GOT3 (cell line): ENCODE data around the gene CD244.

Experiments
- DNase-seq: peaks from one replicate; lab custom pipeline; 2025; ENCODE audit warnings: mixed read lengths; lab: John Stamatoyannopoulos, UW

The CD244 gene

DNA sequence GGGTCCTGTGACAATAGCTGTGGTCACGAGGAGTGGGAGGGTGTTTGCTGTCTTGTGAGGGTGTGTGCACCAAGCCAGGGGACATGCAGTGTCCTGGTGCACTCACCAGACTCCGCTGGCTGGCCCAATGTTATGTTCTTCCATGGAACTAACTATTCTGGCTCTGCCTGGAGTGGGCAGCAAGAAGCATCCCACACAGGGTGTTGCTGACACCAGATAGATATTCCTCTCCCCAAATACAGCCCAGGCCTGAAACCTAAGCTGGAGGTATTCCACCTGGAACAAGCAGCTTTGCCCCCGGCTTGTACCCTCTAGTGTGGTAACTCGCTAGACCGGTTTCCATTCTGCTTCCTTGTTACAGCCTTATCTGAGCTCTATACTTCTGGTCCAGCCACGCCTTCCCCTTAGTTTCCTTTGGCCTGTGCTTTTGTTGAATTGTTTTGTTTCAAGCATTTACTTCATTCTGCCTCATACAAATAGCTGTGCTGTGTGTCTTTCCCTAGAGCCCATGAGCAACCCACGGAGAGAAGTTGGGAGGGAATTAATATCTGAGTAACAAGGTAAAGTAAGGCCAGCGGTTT is 81.4 kb downstream of the CD244 start:
- DNase-seq, result no peak

DNA sequence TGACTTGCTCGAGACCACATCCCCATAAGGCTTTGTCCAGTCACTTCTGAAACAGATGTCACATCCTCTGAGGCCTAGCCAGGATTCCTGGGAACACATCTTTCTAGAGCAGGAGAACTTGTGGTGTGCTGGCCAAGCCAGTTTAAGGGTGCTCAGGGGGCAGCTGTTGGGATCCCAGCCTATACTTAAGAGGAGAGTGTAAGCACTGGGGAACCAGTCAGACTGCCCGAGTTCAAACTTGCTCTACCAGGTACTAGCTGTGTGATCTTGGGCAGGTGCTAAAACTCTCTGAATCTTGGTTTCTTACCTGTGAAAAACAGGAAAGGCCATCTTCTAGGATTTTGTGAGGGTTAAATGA is 82.3 kb downstream of the CD244 start:
- DNase-seq, result no peak
